A673 (cell line): Measurements from ENCODE around the gene PTGDR. TPM values are rescaled to one million over a fixed set of nuclear protein-coding genes. Genes with fewer than 3 reads are reported as not detected.

Experiments
- Bru-seq: library from RNA; stranded (reverse); fragments of 400-500 nt; gene quantifications from one replicate; lab custom pipeline; 2021; lab: Mats Ljungman, UMichigan
- BruChase-seq, 2 experiments: library from RNA; stranded (reverse); fragments of 400-500 nt; gene quantifications; one replicate each; lab custom pipeline; 2021; lab: Mats Ljungman, UMichigan
- BruUV-seq: library from RNA; stranded (reverse); fragments of 400-500 nt; replicated peaks from 2 replicates; lab custom pipeline; 2021; lab: Mats Ljungman, UMichigan
- CTCF ChIA-PET: fragments of 300-600 bp; sonication (Branson Sonifier 250); formaldehyde crosslinking; loops from one replicate; lab custom pipeline; 2022; ENCODE audit warnings: antibody characterized with exemption; lab: Charles Lee
- POLR2A ChIA-PET: fragments of 300-600 bp; sonication (Branson Sonifier 250); formaldehyde crosslinking; loops from one replicate; lab custom pipeline; 2022; ENCODE audit warnings: antibody characterized with exemption; ENCODE audit not compliant: low non-redundant PET; lab: Charles Lee
- DNase-seq: peaks from one replicate; pipeline ENCODE4 v3.0.0-alpha.2; 2015; ENCODE audit warnings: low spot score
- H3K27ac ChIP-seq: fragments of 200-600 bp; sonication (generic); 2 replicates; pipeline ENCODE4 v1.5.1; 2016; ENCODE audit warnings: mixed run types, low read depth, mild to moderate bottlenecking, mixed read lengths, antibody characterized with exemption, low read length; ENCODE audit not compliant: poor library complexity, severe bottlenecking
- H3K27me3 ChIP-seq: fragments of 200-600 bp; sonication (generic); replicated peaks from 2 replicates; pipeline ENCODE4 v1.6.1; 2017; ENCODE audit warnings: mixed run types, low read depth, mild to moderate bottlenecking, mixed read lengths, antibody characterized with exemption, low read length; ENCODE audit not compliant: insufficient read depth, poor library complexity
- H3K36me3 ChIP-seq: fragments of 200-600 bp; sonication (generic); 2 replicates; pipeline ENCODE4 v1.6.1; 2016; ENCODE audit warnings: mixed run types, mild to moderate bottlenecking, mixed read lengths, antibody characterized with exemption, low read length; ENCODE audit not compliant: insufficient read depth, poor library complexity, severe bottlenecking
- H3K4me1 ChIP-seq: fragments of 200-600 bp; sonication (generic); 2 replicates; pipeline ENCODE4 v1.6.1; 2017; ENCODE audit warnings: mixed run types, mild to moderate bottlenecking, mixed read lengths, antibody characterized with exemption, low read length; ENCODE audit not compliant: insufficient read depth, poor library complexity, severe bottlenecking
- H3K4me3 ChIP-seq: fragments of 200-600 bp; sonication (generic); 2 replicates; pipeline ENCODE4 v1.5.1; 2016; ENCODE audit warnings: low read depth, mixed run types, mild to moderate bottlenecking, mixed read lengths, low read length; ENCODE audit not compliant: poor library complexity, severe bottlenecking
- H3K9me3 ChIP-seq: fragments of 200-600 bp; sonication (generic); 2 replicates; pipeline ENCODE4 v1.6.1; 2016; ENCODE audit warnings: mixed run types, low read depth, mild to moderate bottlenecking, mixed read lengths, antibody characterized with exemption, low read length; ENCODE audit not compliant: poor library complexity, severe bottlenecking
- CTCF ChIP-seq: fragments of 300-800, 200-600 bp; sonication (generic); conservative IDR thresholded peaks from 2 replicates; pipeline ENCODE4 v1.5.1; 2017; ENCODE audit warnings: low read depth, mild to moderate bottlenecking, antibody characterized with exemption, low read length, moderate library complexity, mixed read lengths
- EZH2 ChIP-seq: fragments of 200-600 bp; sonication (generic); IDR thresholded peaks from 2 replicates; pipeline ENCODE4 v1.6.1; 2017; ENCODE audit warnings: borderline replicate concordance, low read depth, mild to moderate bottlenecking, mixed read lengths, antibody characterized with exemption, low read length; ENCODE audit not compliant: poor library complexity, severe bottlenecking
- intact Hi-C: fragments of 100-400 bp; cut with micrococcal nuclease; formaldehyde crosslinking; loops from one replicate; pipeline ENCODE4 v1.10.0; 2022; ENCODE audit not compliant: unreplicated experiment
- long read RNA-seq: library from polyadenylated mRNA; stranded (forward); transcript quantifications from one replicate; pipeline ENCODE4 v2.0.0, GENCODE V29; 2022
- total RNA-seq: library from RNA; stranded (reverse); gene quantifications from 2 replicates; pipeline ENCODE4 v1.2.3, GENCODE V29; 2021

PTGDR gene
- total RNA-seq (not detected in 2 replicates), Bru-seq, nascent RNA (not detected), BruChase-seq, experiment 1, labeled RNA remaining after a 2-hour chase (not detected), BruChase-seq, experiment 2, labeled RNA remaining after a 6-hour chase (not detected)
- long read RNA-seq: 0 reads

DNA sequence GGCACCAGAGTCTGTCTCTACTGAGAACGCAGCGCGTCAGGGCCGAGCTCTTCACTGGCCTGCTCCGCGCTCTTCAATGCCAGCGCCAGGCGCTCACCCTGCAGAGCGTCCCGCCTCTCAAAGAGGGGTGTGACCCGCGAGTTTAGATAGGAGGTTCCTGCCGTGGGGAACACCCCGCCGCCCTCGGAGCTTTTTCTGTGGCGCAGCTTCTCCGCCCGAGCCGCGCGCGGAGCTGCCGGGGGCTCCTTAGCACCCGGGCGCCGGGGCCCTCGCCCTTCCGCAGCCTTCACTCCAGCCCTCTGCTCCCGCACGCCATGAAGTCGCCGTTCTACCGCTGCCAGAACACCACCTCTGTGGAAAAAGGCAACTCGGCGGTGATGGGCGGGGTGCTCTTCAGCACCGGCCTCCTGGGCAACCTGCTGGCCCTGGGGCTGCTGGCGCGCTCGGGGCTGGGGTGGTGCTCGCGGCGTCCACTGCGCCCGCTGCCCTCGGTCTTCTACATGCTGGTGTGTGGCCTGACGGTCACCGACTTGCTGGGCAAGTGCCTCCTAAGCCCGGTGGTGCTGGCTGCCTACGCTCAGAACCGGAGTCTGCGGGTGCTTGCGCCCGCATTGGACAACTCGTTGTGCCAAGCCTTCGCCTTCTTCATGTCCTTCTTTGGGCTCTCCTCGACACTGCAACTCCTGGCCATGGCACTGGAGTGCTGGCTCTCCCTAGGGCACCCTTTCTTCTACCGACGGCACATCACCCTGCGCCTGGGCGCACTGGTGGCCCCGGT, at the start of gene PTGDR:
Gene PTGDR, plus strand, starts transcription at position 198 of the 778 bp plus-strand sequence. Its CDS starts 117 bp downstream, at position 315.
- Histone ChIP-seq H3K4me3 (no peak within 1 kb of the TSS), H3K27me3 (peaks cover 65% of the 10 kb centered on the region), H3K9me3 (no peaks in the 10 kb centered on the region), H3K27ac (no peak within 1 kb of the TSS), H3K36me3 (no peaks in the 10 kb centered on the region), H3K4me1 (no peaks in the 10 kb centered on the region)
- POLR2A ChIA-PET: no interaction called here
- BruUV-seq: no TSS peak
- intact Hi-C loops: no loop called here
- TF ChIP-seq EZH2 (no peak), CTCF (no peak)
- CTCF ChIA-PET: no interaction called here
- no peak for DNase-seq

GRCh38 chr14:52219488-52220084, 47.9 kb upstream of the PTGDR start:
- H3K4me3 ChIP-seq: no peak overlapping the region
- TF ChIP-seq EZH2 (no peak), CTCF (no peak)
- H3K36me3 ChIP-seq: no peaks in the 10 kb centered on the region
- no peak overlapping the region for H3K27ac ChIP-seq
- H3K4me1 ChIP-seq: no peaks in the 10 kb centered on the region
- BruUV-seq: no TSS peak
- POLR2A ChIA-PET: no interaction called here
- intact Hi-C loops: no loop called here
- CTCF ChIA-PET: no interaction called here
- no peaks in the 10 kb centered on the region for H3K9me3 ChIP-seq
- no peak for DNase-seq
- H3K27me3 ChIP-seq: peaks cover 3% of the 10 kb centered on the region

DNA sequence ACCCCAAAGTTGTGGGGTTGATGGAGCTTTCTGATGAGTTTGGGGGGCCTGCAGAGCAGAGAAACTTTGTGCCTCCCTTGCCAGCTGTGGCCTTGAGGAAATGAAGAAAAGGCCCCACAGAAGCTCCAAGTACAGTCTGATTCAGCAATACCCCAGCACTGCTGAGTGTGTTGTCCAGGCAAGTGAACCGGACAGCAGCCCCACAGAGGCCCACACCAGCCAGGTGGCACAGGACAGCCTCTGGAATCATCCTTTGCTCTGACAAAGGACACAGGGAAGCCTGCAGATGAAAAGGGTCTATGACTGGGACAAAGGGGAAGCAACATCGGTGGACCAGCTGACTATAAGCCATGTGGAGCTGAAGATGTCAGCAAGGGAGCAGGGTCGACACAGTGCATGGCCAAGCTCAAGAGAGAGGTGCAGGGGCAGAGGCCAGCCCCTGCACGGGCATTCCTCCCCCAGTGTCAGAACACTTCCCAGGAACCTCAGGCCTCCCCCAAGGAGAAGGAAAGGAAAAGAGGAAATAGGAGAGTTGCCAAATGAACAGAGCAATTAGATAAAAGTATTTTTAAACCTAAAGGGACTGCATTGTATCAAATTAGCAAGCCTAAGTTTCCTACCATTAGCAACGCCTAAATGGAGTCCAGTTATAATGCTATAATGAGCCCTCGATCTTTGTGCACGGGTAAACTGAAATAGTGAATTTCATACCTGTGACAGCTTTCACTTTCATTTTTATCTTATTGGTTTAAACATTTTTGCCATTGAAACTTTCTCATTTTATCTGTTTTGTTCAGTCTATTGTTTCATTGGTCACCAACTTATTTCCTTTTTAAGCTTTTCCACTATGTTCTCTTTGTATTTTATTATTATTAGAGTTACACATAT, 46.3 kb upstream of the PTGDR start:
- DNase-seq: no peak
- no peaks in the 10 kb centered on the region for H3K9me3 ChIP-seq
- intact Hi-C loops: no loop called here
- no peak overlapping the region for H3K4me3 ChIP-seq
- no peaks in the 10 kb centered on the region for H3K27me3 ChIP-seq
- H3K4me1 ChIP-seq: no peaks in the 10 kb centered on the region
- BruUV-seq: no TSS peak
- ChIA-PET POLR2A (no interaction called here), CTCF (no interaction called here)
- no peak for TF ChIP-seq EZH2
- TF ChIP-seq CTCF: no peak
- H3K36me3 ChIP-seq: no peaks in the 10 kb centered on the region
- no peak overlapping the region for H3K27ac ChIP-seq
